ENCODE measurements around the gene IFNL3. TPM values are rescaled to one million over a fixed set of nuclear protein-coding genes. Genes with fewer than 3 reads are reported as not detected.
"Not testable (repeated sequence)": the region's sequence is repeated elsewhere in the genome, so short reads cannot be mapped to it uniquely, and the experiment has no call there.

The IFNL3 gene
- total RNA-seq, 3 donors from 2014 or later (not counting 1 experiment from before 2014, with no cell fraction given), result not detected

- ATAC-seq (peak; percentile 21 to 64 (median 51)), DNase-seq (peak in 1 of 2 donors; percentile 27)
- H3K4me1 Mint-ChIP-seq, result no peaks in the 10 kb centered on the region
- H3K36me3 ChIP-seq (ENCODE audit: control insufficient read depth, insufficient read depth, low read length), result no peaks in the 10 kb centered on the region
- H3K4me3 ChIP-seq (ENCODE audit: low read length), result no peak overlapping the region
- peaks cover 17% of the 10 kb centered on the region for H3K27me3 ChIP-seq (ENCODE audit: control insufficient read depth, insufficient read depth, low read length)
- H3K9me3 Mint-ChIP-seq, result no peaks in the 10 kb centered on the region
- no peaks in the 10 kb centered on the region for H3K36me3 Mint-ChIP-seq
- H3K4me3 Mint-ChIP-seq, result no peak overlapping the region
- no peak overlapping the region for H3K27ac ChIP-seq (ENCODE audit: low read length)
- peaks cover 12 to 13% of the 10 kb centered on the region in 2 donors for H3K27me3 Mint-ChIP-seq (ENCODE audit: low read depth in 2 of 2)
- intact Hi-C loops (cut with micrococcal nuclease), result no loop called here
- H3K4me1 ChIP-seq (ENCODE audit: control insufficient read depth, insufficient read depth, low read length), result peaks cover 14% of the 10 kb centered on the region
- H3K9me3 ChIP-seq (ENCODE audit: control insufficient read depth, insufficient read depth, low read length), result no peaks in the 10 kb centered on the region
- WGBS (ENCODE audit: insufficient coverage), result 53% methylated on average over 92 of the region's 92 CpGs
- TF ChIP-seq CTCF (IDR thresholded peaks at IDR 0.05), result no peak
- H3K27ac Mint-ChIP-seq, result no peak overlapping the region
Measured at GRCh38 chr19:39247701-39248664, 3.2 kb upstream of the IFNL3 start.

GRCh38 chr19:39246951-39247669, 2.3 kb upstream of the IFNL3 start:
- Histone ChIP-seq H3K4me3 (ENCODE audit: low read length) (no peak overlapping the region), H3K9me3 (ENCODE audit: control insufficient read depth, insufficient read depth, low read length) (no peaks in the 10 kb centered on the region), H3K27ac (ENCODE audit: low read length) (no peak overlapping the region), H3K36me3 (ENCODE audit: control insufficient read depth, insufficient read depth, low read length) (no peaks in the 10 kb centered on the region), H3K4me1 (ENCODE audit: control insufficient read depth, insufficient read depth, low read length) (peaks cover 14% of the 10 kb centered on the region), H3K27me3 (ENCODE audit: control insufficient read depth, insufficient read depth, low read length) (peaks cover 17% of the 10 kb centered on the region)
- ATAC-seq, result peak in 1 of 3 donors; percentile 70
- no peak for TF ChIP-seq CTCF (IDR thresholded peaks at IDR 0.05)
- no peaks in the 10 kb centered on the region for H3K9me3 Mint-ChIP-seq
- DNase-seq, result peak in 1 of 2 donors; percentile 58
- H3K27me3 Mint-ChIP-seq (ENCODE audit: low read depth in 2 of 2), result peaks cover 12 to 13% of the 10 kb centered on the region in 2 donors
- intact Hi-C loops (cut with micrococcal nuclease), result no loop called here
- WGBS (ENCODE audit: insufficient coverage), result 54% methylated on average over 42 of the region's 42 CpGs
- peak overlapping the region; percentile 45 for H3K4me3 Mint-ChIP-seq
- H3K4me1 Mint-ChIP-seq, result no peaks in the 10 kb centered on the region
- no peak overlapping the region for H3K27ac Mint-ChIP-seq
- H3K36me3 Mint-ChIP-seq, result no peaks in the 10 kb centered on the region

- H3K36me3 Mint-ChIP-seq; H3K9me3 ChIP-seq (ENCODE audit: control insufficient read depth, insufficient read depth, low read length); H3K27ac Mint-ChIP-seq; intact Hi-C loops (cut with micrococcal nuclease); H3K4me3 Mint-ChIP-seq; H3K36me3 ChIP-seq (ENCODE audit: control insufficient read depth, insufficient read depth, low read length); H3K9me3 Mint-ChIP-seq; H3K4me3 ChIP-seq (ENCODE audit: low read length); DNase-seq; H3K4me1 Mint-ChIP-seq; H3K27ac ChIP-seq (ENCODE audit: low read length): not testable (repeated sequence)
- Histone ChIP-seq H3K27me3 (ENCODE audit: control insufficient read depth, insufficient read depth, low read length) (peaks cover 17% of the 10 kb centered on the region), H3K4me1 (ENCODE audit: control insufficient read depth, insufficient read depth, low read length) (peaks cover 14% of the 10 kb centered on the region)
- peaks cover 12 to 13% of the 10 kb centered on the region in 2 donors for H3K27me3 Mint-ChIP-seq (ENCODE audit: low read depth in 2 of 2)
- ATAC-seq, result peak in 2 of 3 donors; percentile 55 to 56
- no CpG with 5 or more reads among the region's 1 CpG for WGBS (ENCODE audit: insufficient coverage)
Measured at GRCh38 chr19:39245166-39245565, 360 bp upstream of the IFNL3 start.

GRCh38 chr19:39243741-39244140, 1.1 kb downstream of the IFNL3 start:
- ATAC-seq; H3K27me3 Mint-ChIP-seq (ENCODE audit: low read depth in 2 of 2); DNase-seq; H3K4me3 Mint-ChIP-seq; H3K27ac Mint-ChIP-seq; H3K27ac ChIP-seq (ENCODE audit: low read length); H3K4me3 ChIP-seq (ENCODE audit: low read length); H3K4me1 Mint-ChIP-seq; intact Hi-C loops (cut with micrococcal nuclease); H3K36me3 ChIP-seq (ENCODE audit: control insufficient read depth, insufficient read depth, low read length); H3K9me3 Mint-ChIP-seq; H3K9me3 ChIP-seq (ENCODE audit: control insufficient read depth, insufficient read depth, low read length); H3K36me3 Mint-ChIP-seq: not testable (repeated sequence)
- Histone ChIP-seq H3K27me3 (ENCODE audit: control insufficient read depth, insufficient read depth, low read length) (peaks cover 13% of the 10 kb centered on the region), H3K4me1 (ENCODE audit: control insufficient read depth, insufficient read depth, low read length) (peaks cover 14% of the 10 kb centered on the region)
- WGBS (ENCODE audit: insufficient coverage), result 90% methylated on average over 12 of the region's 13 CpGs

All from natural killer cell (primary cell).